ENCODE data around the gene NTN3. TPM values are rescaled to one million over a fixed set of nuclear protein-coding genes. Genes with fewer than 3 reads are reported as not detected.

NTN3 gene
- total RNA-seq, 1 experiment from 2014 or later, result 0.39 TPM

- BruUV-seq (replicated peaks), result no TSS peak
- H3K27me3 ChIP-seq (replicated peaks; ENCODE audit: control insufficient read depth, insufficient read depth, low read length), result no peaks in the 10 kb centered on the region
- no peaks in the 10 kb centered on the region for H3K36me3 ChIP-seq (ENCODE audit: control insufficient read depth, insufficient read depth, low read length)
- intact Hi-C loops (cut with micrococcal nuclease; ENCODE audit: unreplicated experiment), result loop anchor here (10.0 kb wide), 1 partner anchor 162 kb away; the partner anchor contains the start of gene RNPS1
- no peaks in the 10 kb centered on the region for H3K9me3 ChIP-seq
- H3K4me1 Mint-ChIP-seq (ENCODE audit: low read depth, unreplicated experiment), result peaks cover 21% of the 10 kb centered on the region
- peaks cover 15% of the 10 kb centered on the region for H3K4me1 ChIP-seq
- peaks cover 29% of the 10 kb centered on the region for H3K36me3 Mint-ChIP-seq (ENCODE audit: insufficient read depth, unreplicated experiment)
- peak in 1 of 2 experiments; percentile 25 for DNase-seq
- H3K27ac Mint-ChIP-seq (ENCODE audit: unreplicated experiment), result no peak overlapping the region
- no peaks in the 10 kb centered on the region for H3K9me3 Mint-ChIP-seq (ENCODE audit: unreplicated experiment)
- H3K4me3 Mint-ChIP-seq (ENCODE audit: unreplicated experiment), result no peak overlapping the region
- no peak overlapping the region for H3K4me3 ChIP-seq (ENCODE audit: low read depth, low read length)
- no peaks in the 10 kb centered on the region for H3K27me3 Mint-ChIP-seq (ENCODE audit: insufficient read depth, unreplicated experiment)
- ChIA-PET POLR2A (no interaction called here), CTCF (no interaction called here)
- TF ChIP-seq CTCF (IDR thresholded peaks at IDR 0.05; ENCODE audit: insufficient read depth in 1 of 2, low read depth in 1 of 2, low read length in 1 of 2, severe bottlenecking in 1 of 2, unreplicated experiment in 1 of 2), result no peak
These were observed 44.1 kb upstream of the NTN3 start for GRCh38 chr16:2426941-2427361.

- ChIA-PET CTCF (interaction anchor here (0.8 to 1.3 kb wide), 2 partner anchors 74 to 99 kb away, joined by 3 to 4 read pairs; no protein-coding TSS in a partner anchor), POLR2A (no interaction called here)
- H3K27me3 Mint-ChIP-seq (ENCODE audit: insufficient read depth, unreplicated experiment), result no peaks in the 10 kb centered on the region
- H3K27me3 ChIP-seq (replicated peaks; ENCODE audit: control insufficient read depth, insufficient read depth, low read length), result no peaks in the 10 kb centered on the region
- H3K4me1 ChIP-seq, result peaks cover 15% of the 10 kb centered on the region
- H3K9me3 Mint-ChIP-seq (ENCODE audit: unreplicated experiment), result no peaks in the 10 kb centered on the region
- no peak for TF ChIP-seq CTCF (IDR thresholded peaks at IDR 0.05; ENCODE audit: insufficient read depth in 1 of 2, low read depth in 1 of 2, low read length in 1 of 2, severe bottlenecking in 1 of 2, unreplicated experiment in 1 of 2)
- no TSS peak for BruUV-seq (replicated peaks)
- H3K36me3 Mint-ChIP-seq (ENCODE audit: insufficient read depth, unreplicated experiment), result peaks cover 35% of the 10 kb centered on the region
- no peaks in the 10 kb centered on the region for H3K9me3 ChIP-seq
- peak in 1 of 2 experiments; percentile 17 for DNase-seq
- peaks cover 21% of the 10 kb centered on the region for H3K4me1 Mint-ChIP-seq (ENCODE audit: low read depth, unreplicated experiment)
- peak overlapping the region; percentile 90 for H3K4me3 Mint-ChIP-seq (ENCODE audit: unreplicated experiment)
- no peaks in the 10 kb centered on the region for H3K36me3 ChIP-seq (ENCODE audit: control insufficient read depth, insufficient read depth, low read length)
- intact Hi-C loops (cut with micrococcal nuclease; ENCODE audit: unreplicated experiment), result loop anchor here (10.0 kb wide), 1 partner anchor 163 kb away; the partner anchor contains the start of gene RNPS1
- peak overlapping the region; percentile 92 for H3K27ac Mint-ChIP-seq (ENCODE audit: unreplicated experiment)
- H3K4me3 ChIP-seq (ENCODE audit: low read depth, low read length), result no peak overlapping the region
These were observed 43.6 kb upstream of the NTN3 start for GRCh38 chr16:2427526-2427925.

GRCh38 chr16:2428051-2428783, 42.9 kb upstream of the NTN3 start:
- peak overlapping the region; percentile 92 for H3K27ac Mint-ChIP-seq (ENCODE audit: unreplicated experiment)
- Histone ChIP-seq H3K4me3 (ENCODE audit: low read depth, low read length) (peak overlapping the region; percentile 70), H3K27me3 (replicated peaks; ENCODE audit: control insufficient read depth, insufficient read depth, low read length) (no peaks in the 10 kb centered on the region), H3K9me3 (no peaks in the 10 kb centered on the region), H3K4me1 (peaks cover 15% of the 10 kb centered on the region), H3K36me3 (ENCODE audit: control insufficient read depth, insufficient read depth, low read length) (no peaks in the 10 kb centered on the region; the same call in 1 of the 2 replicates)
- peak overlapping the region; percentile 90 for H3K4me3 Mint-ChIP-seq (ENCODE audit: unreplicated experiment)
- ChIA-PET POLR2A (interaction anchor here (0.6 kb wide), 2 partner anchors 46 to 1667 kb away, joined by 3 to 5 read pairs; no protein-coding TSS in a partner anchor), CTCF (interaction anchor here (0.6 to 1.3 kb wide), 5 partner anchors 10 to 100 kb away, joined by 3 to 4 read pairs (median 3); no protein-coding TSS in a partner anchor)
- H3K36me3 Mint-ChIP-seq (ENCODE audit: insufficient read depth, unreplicated experiment), result peaks cover 42% of the 10 kb centered on the region
- intact Hi-C loops (cut with micrococcal nuclease; ENCODE audit: unreplicated experiment), result loop anchor here (2.0 to 10.0 kb wide), 2 partner anchors 87 to 163 kb away; partner anchors contain the start of genes ABCA3 and RNPS1
- peak; percentile 70 to 75 for DNase-seq
- no peaks in the 10 kb centered on the region for H3K9me3 Mint-ChIP-seq (ENCODE audit: unreplicated experiment)
- peak in 1 of 2 experiments; percentile 41 for TF ChIP-seq CTCF (IDR thresholded peaks at IDR 0.05; ENCODE audit: insufficient read depth in 1 of 2, low read depth in 1 of 2, low read length in 1 of 2, severe bottlenecking in 1 of 2, unreplicated experiment in 1 of 2)
- BruUV-seq (replicated peaks), result TSS peak; percentile 85
- no peaks in the 10 kb centered on the region for H3K27me3 Mint-ChIP-seq (ENCODE audit: insufficient read depth, unreplicated experiment)
- H3K4me1 Mint-ChIP-seq (ENCODE audit: low read depth, unreplicated experiment), result peaks cover 21% of the 10 kb centered on the region

All from Caco-2 (cell line).